ENCODE measurements around the gene KLHL35.

Gene KLHL35

DNA sequence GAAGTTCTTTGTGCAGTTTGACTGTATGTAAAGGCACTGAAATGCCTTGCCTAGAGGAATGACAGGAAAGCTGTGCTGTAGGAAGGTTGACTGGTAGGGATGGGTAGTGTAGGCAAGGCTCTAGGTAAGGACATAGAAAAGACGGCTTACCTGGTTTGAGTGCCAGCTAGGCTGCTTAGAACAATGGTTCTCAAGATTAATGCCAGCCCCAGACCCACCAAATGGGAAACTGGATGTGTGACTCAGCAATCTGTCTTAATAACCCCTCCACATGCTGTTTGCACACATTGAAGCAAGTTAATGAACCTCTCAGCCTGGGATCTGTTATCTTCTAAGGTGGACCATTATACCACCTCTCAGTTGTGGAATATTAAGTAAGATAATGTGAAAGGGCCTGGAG lies 30.0 kb downstream of the KLHL35 start:
- H3K4me1 ChIP-seq (ENCODE audit: control insufficient read depth, insufficient read depth, low read length): peaks cover 9% of the 10 kb centered on the region
- no peaks in the 10 kb centered on the region for H3K9me3 ChIP-seq (ENCODE audit: control insufficient read depth, insufficient read depth, low read length)
- no peak overlapping the region for H3K4me3 ChIP-seq (ENCODE audit: low read depth, low read length)
- H3K9ac ChIP-seq (ENCODE audit: low read depth, low read length): no peak overlapping the region
- peaks cover 76% of the 10 kb centered on the region for H3K36me3 ChIP-seq (ENCODE audit: control insufficient read depth, insufficient read depth, low read length)
- peak overlapping the region; percentile 15 for H3K27ac ChIP-seq (ENCODE audit: low read depth, low read length)
- no peaks in the 10 kb centered on the region for H3K27me3 ChIP-seq (ENCODE audit: control insufficient read depth, insufficient read depth, low read length)

DNA sequence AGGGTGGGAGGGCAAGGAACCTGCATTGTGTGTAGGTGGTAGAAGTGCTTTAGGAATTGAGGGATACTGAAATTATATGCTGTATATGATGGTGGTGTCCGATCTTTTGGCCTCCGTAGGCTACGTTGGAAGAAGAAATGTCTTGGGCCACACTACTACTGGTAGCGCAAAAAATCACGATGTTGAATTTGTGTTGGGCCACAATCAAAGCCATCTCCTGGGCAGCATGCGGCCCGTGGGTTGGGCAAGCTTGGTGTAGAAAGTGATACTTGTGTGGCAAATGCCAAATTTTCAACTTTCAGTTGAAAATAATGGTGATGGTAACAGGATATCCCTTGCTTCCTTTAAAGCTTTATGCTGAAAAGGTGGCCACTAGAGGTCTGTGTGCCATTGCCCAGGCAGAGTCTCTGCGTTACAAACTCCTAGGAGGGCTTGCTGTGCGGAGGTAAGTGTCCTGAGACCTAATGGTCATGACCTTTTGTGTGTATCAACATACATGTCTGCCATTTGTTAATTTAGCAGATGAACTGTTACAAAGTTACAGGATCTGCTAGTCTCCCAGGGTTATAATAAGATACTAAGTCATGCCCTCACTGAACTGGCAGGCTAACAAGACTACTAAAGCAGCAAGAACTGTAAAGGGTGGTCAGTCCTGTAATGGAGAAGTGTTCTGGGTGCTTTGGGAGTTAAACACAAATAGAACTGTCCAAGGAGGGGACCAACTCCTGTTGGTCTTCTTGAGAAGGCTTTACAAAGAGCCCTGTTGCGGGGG lies 30.8 kb downstream of the KLHL35 start:
- H3K4me3 ChIP-seq (ENCODE audit: low read depth, low read length): peak overlapping the region; percentile 98; the same call in 1 of the 2 replicates

DNA sequence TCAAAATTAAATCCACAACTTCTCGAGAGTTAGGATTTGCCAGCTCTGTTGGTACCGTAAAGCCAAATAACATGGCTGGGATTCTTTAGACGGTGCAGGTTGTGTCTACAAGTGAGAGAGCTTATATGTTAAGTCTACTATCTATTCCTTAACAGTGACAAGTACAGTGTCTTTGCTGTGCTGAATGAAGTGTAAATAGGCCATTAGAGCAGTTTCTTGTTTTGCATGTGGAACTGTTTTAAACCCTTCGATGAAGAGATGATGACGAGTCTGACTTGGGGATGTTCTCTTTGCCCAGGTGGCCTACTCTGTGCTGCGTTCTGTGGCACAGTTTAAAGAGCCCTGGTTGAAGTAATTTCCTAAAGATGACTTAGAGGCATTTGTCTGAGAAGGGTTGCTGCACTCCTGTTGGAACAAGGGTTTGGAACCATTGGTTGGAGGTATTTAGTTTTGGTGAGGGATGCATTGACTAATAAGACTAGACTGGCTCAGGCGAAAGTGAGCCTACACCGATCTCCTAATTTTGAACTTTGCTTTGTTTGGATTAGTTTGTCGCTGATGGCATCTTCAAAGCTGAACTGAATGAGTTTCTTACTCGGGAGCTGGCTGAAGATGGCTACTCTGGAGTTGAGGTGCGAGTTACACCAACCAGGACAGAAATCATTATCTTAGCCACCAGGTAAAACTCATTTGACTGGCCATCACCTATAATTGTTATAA lies 32.7 kb downstream of the KLHL35 start:
- peak overlapping the region; percentile 99 for H3K9ac ChIP-seq (ENCODE audit: low read depth, low read length)
- peaks cover 9% of the 10 kb centered on the region for H3K4me1 ChIP-seq (ENCODE audit: control insufficient read depth, insufficient read depth, low read length)
- H3K36me3 ChIP-seq (ENCODE audit: control insufficient read depth, insufficient read depth, low read length): peaks cover 51% of the 10 kb centered on the region
- no peaks in the 10 kb centered on the region for H3K27me3 ChIP-seq (ENCODE audit: control insufficient read depth, insufficient read depth, low read length)
- H3K9me3 ChIP-seq (ENCODE audit: control insufficient read depth, insufficient read depth, low read length): no peaks in the 10 kb centered on the region
- peak overlapping the region; percentile 98 for H3K4me3 ChIP-seq (ENCODE audit: low read depth, low read length)
- H3K27ac ChIP-seq (ENCODE audit: low read depth, low read length): peak overlapping the region; percentile 92

More for the DNA sequence above, 30.8 kb downstream of the KLHL35 start:
- H3K36me3 ChIP-seq (ENCODE audit: control insufficient read depth, insufficient read depth, low read length): peaks cover 70% of the 10 kb centered on the region
- H3K4me1 ChIP-seq (ENCODE audit: control insufficient read depth, insufficient read depth, low read length): peaks cover 9% of the 10 kb centered on the region
- H3K27me3 ChIP-seq (ENCODE audit: control insufficient read depth, insufficient read depth, low read length): no peaks in the 10 kb centered on the region
- H3K9me3 ChIP-seq (ENCODE audit: control insufficient read depth, insufficient read depth, low read length): no peaks in the 10 kb centered on the region
- no peak overlapping the region; the same call in 1 of the 2 replicates for H3K9ac ChIP-seq (ENCODE audit: low read depth, low read length)
- peak overlapping the region; percentile 36 for H3K27ac ChIP-seq (ENCODE audit: low read depth, low read length)

- Histone ChIP-seq H3K9ac (ENCODE audit: low read depth, low read length) (peak within 1 kb of the TSS; percentile 99), H3K27ac (ENCODE audit: low read depth, low read length) (peak within 1 kb of the TSS; percentile 92), H3K9me3 (ENCODE audit: control insufficient read depth, insufficient read depth, low read length) (no peaks in the 10 kb centered on the region), H3K36me3 (ENCODE audit: control insufficient read depth, insufficient read depth, low read length) (peaks cover 44% of the 10 kb centered on the region), H3K4me1 (ENCODE audit: control insufficient read depth, insufficient read depth, low read length) (peaks cover 9% of the 10 kb centered on the region), H3K4me3 (ENCODE audit: low read depth, low read length) (peak within 1 kb of the TSS; percentile 98), H3K27me3 (ENCODE audit: control insufficient read depth, insufficient read depth, low read length) (no peaks in the 10 kb centered on the region)
These were observed 33.5 kb downstream of the KLHL35 start, which contains the start of gene RPS3 for GRCh38 chr11:75399344-75400145. TSS of gene RPS3 (plus strand) at chr11:75399518. CDS start at chr11:75399548, 30 bp downstream.

DNA sequence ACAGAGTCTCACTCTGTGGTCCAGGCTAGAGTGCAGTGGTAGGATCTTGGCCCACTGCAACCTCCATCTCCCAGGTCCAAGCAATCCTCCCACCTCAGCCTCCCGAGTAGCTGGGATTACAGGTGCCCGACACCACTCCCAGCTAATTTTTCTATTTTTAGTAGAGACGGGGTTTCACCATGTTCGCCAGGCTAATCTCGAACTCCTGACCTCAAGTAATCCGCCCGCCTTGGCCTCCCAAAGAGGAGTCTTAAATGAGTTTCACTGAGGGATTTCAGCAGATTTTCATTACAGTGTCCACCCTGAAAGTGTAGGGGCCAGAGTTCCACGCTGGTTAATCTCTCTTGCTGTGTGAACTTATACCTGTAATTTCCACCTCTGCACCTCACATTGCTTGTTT lies 34.1 kb downstream of the KLHL35 start:
- peaks cover 9% of the 10 kb centered on the region for H3K4me1 ChIP-seq (ENCODE audit: control insufficient read depth, insufficient read depth, low read length)
- H3K36me3 ChIP-seq (ENCODE audit: control insufficient read depth, insufficient read depth, low read length): peaks cover 37% of the 10 kb centered on the region
- H3K27ac ChIP-seq (ENCODE audit: low read depth, low read length): no peak overlapping the region
- H3K27me3 ChIP-seq (ENCODE audit: control insufficient read depth, insufficient read depth, low read length): no peaks in the 10 kb centered on the region
- H3K9ac ChIP-seq (ENCODE audit: low read depth, low read length): no peak overlapping the region
- no peaks in the 10 kb centered on the region for H3K9me3 ChIP-seq (ENCODE audit: control insufficient read depth, insufficient read depth, low read length)
- H3K4me3 ChIP-seq (ENCODE audit: low read depth, low read length): peak overlapping the region; percentile 98; the same call in 1 of the 2 replicates

GRCh38 chr11:75394085-75394840 lies 38.7 kb downstream of the KLHL35 start:
- Histone ChIP-seq H3K9me3 (ENCODE audit: control insufficient read depth, insufficient read depth, low read length) (no peaks in the 10 kb centered on the region), H3K4me3 (ENCODE audit: low read depth, low read length) (no peak overlapping the region), H3K27ac (ENCODE audit: low read depth, low read length) (no peak overlapping the region), H3K4me1 (ENCODE audit: control insufficient read depth, insufficient read depth, low read length) (peaks cover 2% of the 10 kb centered on the region; the same call in 1 of the 2 replicates), H3K36me3 (ENCODE audit: control insufficient read depth, insufficient read depth, low read length) (no peaks in the 10 kb centered on the region), H3K27me3 (ENCODE audit: control insufficient read depth, insufficient read depth, low read length) (no peaks in the 10 kb centered on the region), H3K9ac (ENCODE audit: low read depth, low read length) (no peak overlapping the region)

DNA sequence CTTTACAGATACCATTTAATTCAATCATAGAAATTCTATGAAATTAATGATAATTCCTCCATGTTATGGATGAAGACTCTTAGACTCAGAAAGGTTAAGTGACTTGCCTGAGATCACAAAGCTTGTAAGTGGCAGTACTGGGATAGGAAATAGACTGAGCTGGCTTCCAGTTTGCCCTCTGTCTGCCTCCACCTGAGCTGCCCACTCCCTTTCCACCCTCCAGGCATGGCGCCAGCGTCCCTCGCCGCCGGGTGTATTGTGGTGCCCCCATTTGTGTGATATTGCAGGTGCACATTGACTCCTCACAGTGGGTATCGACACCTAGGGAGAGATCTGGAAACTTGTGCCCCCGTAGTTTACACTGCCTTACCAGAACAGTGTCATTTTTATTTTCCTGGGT lies 43.1 kb downstream of the KLHL35 start:
- H3K36me3 ChIP-seq (ENCODE audit: control insufficient read depth, insufficient read depth, low read length): no peaks in the 10 kb centered on the region
- peaks cover 4% of the 10 kb centered on the region for H3K4me1 ChIP-seq (ENCODE audit: control insufficient read depth, insufficient read depth, low read length)
- no peak overlapping the region for H3K9ac ChIP-seq (ENCODE audit: low read depth, low read length)
- H3K4me3 ChIP-seq (ENCODE audit: low read depth, low read length): no peak overlapping the region
- H3K9me3 ChIP-seq (ENCODE audit: control insufficient read depth, insufficient read depth, low read length): no peaks in the 10 kb centered on the region
- no peak overlapping the region for H3K27ac ChIP-seq (ENCODE audit: low read depth, low read length)
- no peaks in the 10 kb centered on the region for H3K27me3 ChIP-seq (ENCODE audit: control insufficient read depth, insufficient read depth, low read length)

DNA sequence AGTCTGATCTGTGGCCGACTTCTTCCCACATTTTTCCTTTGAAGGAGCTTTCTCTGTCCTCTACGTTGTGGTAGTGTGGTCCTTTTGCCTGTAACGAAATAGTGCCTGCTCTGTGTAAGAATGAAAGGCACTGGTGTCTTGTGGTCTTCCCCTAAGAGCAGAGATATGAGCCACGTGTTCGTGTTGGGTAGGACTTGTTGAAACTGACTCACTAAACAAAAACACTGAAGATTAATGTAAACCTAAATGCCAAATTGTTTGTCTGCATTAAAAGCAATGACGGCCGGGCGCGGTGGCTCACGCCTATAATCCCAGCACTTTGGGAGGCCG lies 43.8 kb downstream of the KLHL35 start:
- H3K36me3 ChIP-seq (ENCODE audit: control insufficient read depth, insufficient read depth, low read length): no peaks in the 10 kb centered on the region
- H3K27ac ChIP-seq (ENCODE audit: low read depth, low read length): no peak overlapping the region
- no peak overlapping the region for H3K4me3 ChIP-seq (ENCODE audit: low read depth, low read length)
- H3K27me3 ChIP-seq (ENCODE audit: control insufficient read depth, insufficient read depth, low read length): no peaks in the 10 kb centered on the region
- H3K9me3 ChIP-seq (ENCODE audit: control insufficient read depth, insufficient read depth, low read length): no peaks in the 10 kb centered on the region
- H3K9ac ChIP-seq (ENCODE audit: low read depth, low read length): no peak overlapping the region
- peaks cover 4% of the 10 kb centered on the region for H3K4me1 ChIP-seq (ENCODE audit: control insufficient read depth, insufficient read depth, low read length)

DNA sequence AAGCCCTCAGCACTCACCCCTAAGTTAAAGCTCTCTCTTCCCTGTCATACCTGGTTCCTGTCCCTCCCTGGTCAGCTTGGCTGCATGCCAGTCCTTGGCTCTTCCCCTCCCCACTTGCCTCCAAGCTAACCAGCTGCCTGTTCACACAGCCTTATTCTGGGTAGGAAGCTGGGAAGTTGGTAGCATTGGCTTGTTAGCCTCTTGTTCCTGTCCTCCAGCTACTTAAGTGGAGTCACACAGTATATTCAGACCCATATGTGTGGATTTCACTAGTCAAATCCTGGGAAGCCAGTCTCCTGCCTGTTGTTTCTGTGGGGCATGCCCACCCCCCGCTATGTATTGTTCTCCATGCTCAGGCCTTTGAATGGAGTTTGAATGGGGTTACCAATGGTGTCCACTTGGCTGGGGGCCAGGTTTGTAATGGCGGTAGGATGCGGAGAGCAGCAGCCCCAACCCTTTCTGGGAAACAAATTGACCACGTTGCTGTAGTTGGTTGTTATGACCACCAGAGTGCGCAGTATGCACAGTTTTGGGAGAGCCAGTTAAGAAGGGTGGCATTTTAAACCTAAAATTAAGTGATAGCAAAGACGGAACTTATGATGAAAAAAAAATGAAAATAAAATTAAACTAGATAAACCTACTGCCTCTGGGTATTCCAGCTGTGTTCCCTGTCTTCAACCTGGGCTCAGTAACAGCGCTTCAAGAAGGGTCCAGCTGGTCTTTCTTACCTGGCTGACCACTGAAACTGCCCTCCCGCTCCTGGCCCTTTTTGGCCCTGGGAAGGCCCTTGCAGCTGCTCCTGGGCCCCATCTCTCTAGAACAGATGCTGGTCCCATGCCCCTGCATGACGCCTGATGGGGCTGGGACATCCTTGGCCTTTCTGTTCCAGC lies 44.4 kb downstream of the KLHL35 start:
- H3K27me3 ChIP-seq (ENCODE audit: control insufficient read depth, insufficient read depth, low read length): no peaks in the 10 kb centered on the region
- no peak overlapping the region for H3K9ac ChIP-seq (ENCODE audit: low read depth, low read length)
- no peaks in the 10 kb centered on the region for H3K36me3 ChIP-seq (ENCODE audit: control insufficient read depth, insufficient read depth, low read length)
- peaks cover 4% of the 10 kb centered on the region for H3K4me1 ChIP-seq (ENCODE audit: control insufficient read depth, insufficient read depth, low read length)
- H3K9me3 ChIP-seq (ENCODE audit: control insufficient read depth, insufficient read depth, low read length): no peaks in the 10 kb centered on the region
- peak overlapping the region; percentile 9 for H3K27ac ChIP-seq (ENCODE audit: low read depth, low read length)
- H3K4me3 ChIP-seq (ENCODE audit: low read depth, low read length): peak overlapping the region; percentile 32
